ENCODE results near the gene YEATS2.

Gene YEATS2

GRCh38 chr3:183810643-183811594 lies 113.3 kb downstream of the YEATS2 start:
- no peak for TF ChIP-seq CTCF (IDR thresholded peaks at IDR 0.05; ENCODE audit: insufficient read depth, missing control alignments)
- DNase-seq (ENCODE audit: insufficient read length, low spot score) (no peak), FAIRE-seq (no peak)

GRCh38 chr3:183811638-183812037 lies 114.0 kb downstream of the YEATS2 start:
- no peak for TF ChIP-seq CTCF (IDR thresholded peaks at IDR 0.05; ENCODE audit: insufficient read depth, missing control alignments)
- DNase-seq (ENCODE audit: insufficient read length, low spot score) (no peak), FAIRE-seq (no peak)

GRCh38 chr3:183812761-183813445 lies 115.3 kb downstream of the YEATS2 start:
- DNase-seq (ENCODE audit: insufficient read length, low spot score), result no peak
- no peak for TF ChIP-seq CTCF (IDR thresholded peaks at IDR 0.05; ENCODE audit: insufficient read depth, missing control alignments)
- FAIRE-seq, result no peak

GRCh38 chr3:183814240-183814639 lies 116.6 kb downstream of the YEATS2 start:
- FAIRE-seq, result no peak
- TF ChIP-seq CTCF (IDR thresholded peaks at IDR 0.05; ENCODE audit: insufficient read depth, missing control alignments), result no peak
- no peak for DNase-seq (ENCODE audit: insufficient read length, low spot score)

GRCh38 chr3:183815563-183815940 lies 118.0 kb downstream of the YEATS2 start:
- no peak for TF ChIP-seq CTCF (IDR thresholded peaks at IDR 0.05; ENCODE audit: insufficient read depth, missing control alignments)
- DNase-seq (ENCODE audit: insufficient read length, low spot score), result no peak

GRCh38 chr3:183815951-183816475 lies 118.4 kb downstream of the YEATS2 start:
- no peak for FAIRE-seq
- TF ChIP-seq CTCF (IDR thresholded peaks at IDR 0.05; ENCODE audit: insufficient read depth, missing control alignments), result no peak
- DNase-seq (ENCODE audit: insufficient read length, low spot score), result no peak

More at GRCh38 chr3:183815563-183815940, 118.0 kb downstream of the YEATS2 start:
- FAIRE-seq, result no peak
